HFFc6 (cell line): ENCODE data around the gene TBX1. TPM values are rescaled to one million over a fixed set of nuclear protein-coding genes. Genes with fewer than 3 reads are reported as not detected.

ENCODE experiments used
- DNase-seq: peaks from one replicate; pipeline ENCODE4 v3.0.0-alpha.2; 2018
- H3K27ac Mint-ChIP-seq: 2 replicates; pipeline ENCODE4 v1.8.0; 2020; ENCODE audit warnings: mild to moderate bottlenecking, mixed read lengths
- H3K27me3 Mint-ChIP-seq: 2 replicates; pipeline ENCODE4 v1.8.0; 2021; ENCODE audit warnings: mild to moderate bottlenecking, moderate library complexity, mixed read lengths; ENCODE audit not compliant: insufficient read depth
- H3K36me3 Mint-ChIP-seq: 2 replicates; pipeline ENCODE4 v1.8.0; 2021; ENCODE audit warnings: low read depth, mixed read lengths
- H3K4me1 Mint-ChIP-seq: 2 replicates; pipeline ENCODE4 v1.8.0; 2020; ENCODE audit warnings: low read depth, mixed read lengths
- H3K4me3 Mint-ChIP-seq: 2 replicates; pipeline ENCODE4 v1.8.0; 2020; ENCODE audit warnings: mild to moderate bottlenecking, moderate library complexity, mixed read lengths
- H3K9me3 Mint-ChIP-seq: 2 replicates; pipeline ENCODE4 v1.8.0; 2020; ENCODE audit warnings: mild to moderate bottlenecking, mixed read lengths
- CTCF ChIP-seq: fragments of 200-600 bp; sonication (generic); IDR thresholded peaks from 2 replicates; pipeline ENCODE4 v1.5.0; 2021; ENCODE audit warnings: antibody characterized with exemption, mild to moderate bottlenecking
- long read RNA-seq: library from polyadenylated mRNA; unstranded; transcript quantifications from one replicate; pipeline ENCODE4 v2.0.0, GENCODE V29; 2019
- total RNA-seq, 6 experiments: library from RNA; stranded (reverse); fragmentation: NEBNext Ultra II Directional; extraction: Animal tissue kit (Norgen Biotek cat#: 25700); gene quantifications; 2 replicates in 1 of 6; 3 replicates in 5 of 6; pipeline ENCODE4 v1.2.3, GENCODE V29; 2021

The TBX1 gene
- 1 to 10 TPM in 1 of 6 experiments, under 1 TPM in 4, not detected in 1; 0.14 to 1.1 (median 0.73) TPM for total RNA-seq
- long read RNA-seq: 0 reads

- H3K27me3 Mint-ChIP-seq: peaks cover 37% of the 10 kb centered on the region
Observed at GRCh38 chr22:19760058-19760950, at the start of gene TBX1. Gene TBX1 (plus strand): TSS chr22:19760778. CDS start chr22:19760844, 66 bp downstream.

GRCh38 chr22:19713245-19713644, 47.3 kb upstream of the TBX1 start:
- H3K27me3 Mint-ChIP-seq: peaks cover 26% of the 10 kb centered on the region
- H3K4me3 Mint-ChIP-seq: no peak overlapping the region; the same call in 1 of the 2 replicates
- no peaks in the 10 kb centered on the region for H3K9me3 Mint-ChIP-seq
- no peaks in the 10 kb centered on the region for H3K4me1 Mint-ChIP-seq
- H3K36me3 Mint-ChIP-seq: no peaks in the 10 kb centered on the region
- H3K27ac Mint-ChIP-seq: no peak overlapping the region
- DNase-seq: no peak
- no peak for TF ChIP-seq CTCF

More at GRCh38 chr22:19760058-19760950, at the start of gene TBX1:
- peaks cover 12% of the 10 kb centered on the region for H3K4me1 Mint-ChIP-seq
- DNase-seq: no peak
- peak within 1 kb of the TSS; percentile 87 for H3K4me3 Mint-ChIP-seq
- TF ChIP-seq CTCF: no peak
- H3K9me3 Mint-ChIP-seq: no peaks in the 10 kb centered on the region
- H3K36me3 Mint-ChIP-seq: no peaks in the 10 kb centered on the region; the same call in 1 of the 2 replicates
- H3K27ac Mint-ChIP-seq: no peak within 1 kb of the TSS

GRCh38 chr22:19713650-19714311, 46.8 kb upstream of the TBX1 start:
- Mint-ChIP-seq H3K9me3 (no peaks in the 10 kb centered on the region), H3K4me3 (peak overlapping the region; percentile 67), H3K27me3 (peaks cover 20% of the 10 kb centered on the region), H3K36me3 (no peaks in the 10 kb centered on the region), H3K27ac (no peak overlapping the region), H3K4me1 (no peaks in the 10 kb centered on the region)
- DNase-seq: no peak
- TF ChIP-seq CTCF: no peak

- H3K36me3 Mint-ChIP-seq: no peaks in the 10 kb centered on the region
- no peak for DNase-seq
- peaks cover 20% of the 10 kb centered on the region for H3K27me3 Mint-ChIP-seq
- H3K4me1 Mint-ChIP-seq: no peaks in the 10 kb centered on the region
- H3K27ac Mint-ChIP-seq: no peak within 1 kb of the TSS
- H3K9me3 Mint-ChIP-seq: no peaks in the 10 kb centered on the region
- no peak for TF ChIP-seq CTCF
- peak within 1 kb of the TSS; percentile 67 for H3K4me3 Mint-ChIP-seq
Observed at GRCh38 chr22:19714312-19715187, 46.0 kb upstream of the TBX1 start, which contains the start of gene SEPTIN5. Gene SEPTIN5 (plus strand): TSS chr22:19714503. CDS start chr22:19714589, 86 bp downstream.
